ENCODE measurements around the gene TAOK3. TPM values are rescaled to one million over a fixed set of nuclear protein-coding genes. Genes with fewer than 3 reads are reported as not detected.

The TAOK3 gene
- total RNA-seq, 1 donor from 2014 or later = 28.6 TPM

- no peak overlapping the region for H3K4me3 Mint-ChIP-seq (ENCODE audit: unreplicated experiment)
- no peak overlapping the region for H3K27ac Mint-ChIP-seq (ENCODE audit: unreplicated experiment)
Observed at GRCh38 chr12:118119449-118119879, 253.2 kb downstream of the TAOK3 start.

GRCh38 chr12:118109088-118109487 is 263.6 kb downstream of the TAOK3 start:
- DNase-seq (ENCODE audit: extremely low spot score, unreplicated experiment) = no peak
- TF ChIP-seq CTCF (IDR thresholded peaks at IDR 0.05) = no peak
- H3K4me1 Mint-ChIP-seq (ENCODE audit: unreplicated experiment) = peaks cover 6% of the 10 kb centered on the region
- no peak overlapping the region for H3K4me3 Mint-ChIP-seq (ENCODE audit: unreplicated experiment)
- no peaks in the 10 kb centered on the region for H3K36me3 Mint-ChIP-seq (ENCODE audit: unreplicated experiment)
- H3K27ac Mint-ChIP-seq (ENCODE audit: unreplicated experiment) = no peak overlapping the region
- no peaks in the 10 kb centered on the region for H3K27me3 Mint-ChIP-seq (ENCODE audit: unreplicated experiment)
- no peaks in the 10 kb centered on the region for H3K9me3 Mint-ChIP-seq (ENCODE audit: unreplicated experiment)

More at GRCh38 chr12:118119449-118119879, 253.2 kb downstream of the TAOK3 start:
- H3K27me3 Mint-ChIP-seq (ENCODE audit: unreplicated experiment) = no peaks in the 10 kb centered on the region
- no peak for DNase-seq (ENCODE audit: extremely low spot score, unreplicated experiment)
- TF ChIP-seq CTCF (IDR thresholded peaks at IDR 0.05) = peak; percentile 17
- peaks cover 10% of the 10 kb centered on the region for H3K36me3 Mint-ChIP-seq (ENCODE audit: unreplicated experiment)
- H3K4me1 Mint-ChIP-seq (ENCODE audit: unreplicated experiment) = peaks cover 10% of the 10 kb centered on the region
- H3K9me3 Mint-ChIP-seq (ENCODE audit: unreplicated experiment) = no peaks in the 10 kb centered on the region

GRCh38 chr12:118107694-118108093 is 265.0 kb downstream of the TAOK3 start:
- Mint-ChIP-seq H3K9me3 (ENCODE audit: unreplicated experiment) (no peaks in the 10 kb centered on the region), H3K4me3 (ENCODE audit: unreplicated experiment) (no peak overlapping the region), H3K27ac (ENCODE audit: unreplicated experiment) (no peak overlapping the region), H3K27me3 (ENCODE audit: unreplicated experiment) (no peaks in the 10 kb centered on the region), H3K36me3 (ENCODE audit: unreplicated experiment) (no peaks in the 10 kb centered on the region), H3K4me1 (ENCODE audit: unreplicated experiment) (peaks cover 11% of the 10 kb centered on the region)
- no peak for TF ChIP-seq CTCF (IDR thresholded peaks at IDR 0.05)
- DNase-seq (ENCODE audit: extremely low spot score, unreplicated experiment) = no peak

GRCh38 chr12:118107011-118107410 is 265.7 kb downstream of the TAOK3 start:
- Mint-ChIP-seq H3K36me3 (ENCODE audit: unreplicated experiment) (no peaks in the 10 kb centered on the region), H3K27ac (ENCODE audit: unreplicated experiment) (no peak overlapping the region), H3K4me3 (ENCODE audit: unreplicated experiment) (no peak overlapping the region), H3K4me1 (ENCODE audit: unreplicated experiment) (peaks cover 14% of the 10 kb centered on the region), H3K9me3 (ENCODE audit: unreplicated experiment) (no peaks in the 10 kb centered on the region), H3K27me3 (ENCODE audit: unreplicated experiment) (no peaks in the 10 kb centered on the region)
- no peak for TF ChIP-seq CTCF (IDR thresholded peaks at IDR 0.05)
- DNase-seq (ENCODE audit: extremely low spot score, unreplicated experiment) = no peak

GRCh38 chr12:118103601-118104382 is 268.9 kb downstream of the TAOK3 start, which contains the start of gene VSIG10:
Gene VSIG10 (minus strand): TSS chr12:118104011. CDS start chr12:118103671, 340 bp downstream.
- DNase-seq (ENCODE audit: extremely low spot score, unreplicated experiment) = peak; percentile 85
- H3K9me3 Mint-ChIP-seq (ENCODE audit: unreplicated experiment) = no peaks in the 10 kb centered on the region
- H3K27ac Mint-ChIP-seq (ENCODE audit: unreplicated experiment) = peak within 1 kb of the TSS; percentile 90
- no peak for TF ChIP-seq CTCF (IDR thresholded peaks at IDR 0.05)
- H3K4me3 Mint-ChIP-seq (ENCODE audit: unreplicated experiment) = peak within 1 kb of the TSS; percentile 87
- H3K27me3 Mint-ChIP-seq (ENCODE audit: unreplicated experiment) = no peaks in the 10 kb centered on the region
- no peaks in the 10 kb centered on the region for H3K36me3 Mint-ChIP-seq (ENCODE audit: unreplicated experiment)
- peaks cover 14% of the 10 kb centered on the region for H3K4me1 Mint-ChIP-seq (ENCODE audit: unreplicated experiment)
